Measurements from ENCODE around the gene FOXD1. TPM values are rescaled to one million over a fixed set of nuclear protein-coding genes. Genes with fewer than 3 reads are reported as not detected.
"Not testable (repeated sequence)": the region's sequence is repeated elsewhere in the genome, so short reads cannot be mapped to it uniquely, and the experiment has no call there.

Gene FOXD1
- total RNA-seq, 1 donor from 2014 or later: 2.8 TPM

GRCh38 chr5:73493421-73493820 is 44.8 kb upstream of the FOXD1 start:
- no peak for DNase-seq
- Mint-ChIP-seq H3K27ac (ENCODE audit: unreplicated experiment) (no peak overlapping the region), H3K4me1 (ENCODE audit: low read depth, unreplicated experiment) (no peaks in the 10 kb centered on the region), H3K36me3 (ENCODE audit: unreplicated experiment) (no peaks in the 10 kb centered on the region), H3K4me3 (ENCODE audit: unreplicated experiment) (no peak overlapping the region), H3K27me3 (ENCODE audit: unreplicated experiment) (no peaks in the 10 kb centered on the region), H3K9me3 (ENCODE audit: unreplicated experiment) (no peaks in the 10 kb centered on the region)
- no peak for TF ChIP-seq CTCF (IDR thresholded peaks at IDR 0.05; ENCODE audit: partially characterized antibody, unreplicated experiment)

- Mint-ChIP-seq H3K9me3 (ENCODE audit: unreplicated experiment) (no peaks in the 10 kb centered on the region), H3K36me3 (ENCODE audit: unreplicated experiment) (no peaks in the 10 kb centered on the region), H3K4me3 (ENCODE audit: unreplicated experiment) (no peak overlapping the region), H3K27ac (ENCODE audit: unreplicated experiment) (no peak overlapping the region), H3K4me1 (ENCODE audit: low read depth, unreplicated experiment) (no peaks in the 10 kb centered on the region), H3K27me3 (ENCODE audit: unreplicated experiment) (no peaks in the 10 kb centered on the region)
- no peak for DNase-seq
- TF ChIP-seq CTCF (IDR thresholded peaks at IDR 0.05; ENCODE audit: partially characterized antibody, unreplicated experiment): no peak
These were observed 42.6 kb upstream of the FOXD1 start for GRCh38 chr5:73491155-73491554.

GRCh38 chr5:73490088-73490487 is 41.5 kb upstream of the FOXD1 start:
- no peaks in the 10 kb centered on the region for H3K9me3 Mint-ChIP-seq (ENCODE audit: unreplicated experiment)
- no peak for DNase-seq
- H3K27ac Mint-ChIP-seq (ENCODE audit: unreplicated experiment): no peak overlapping the region
- no peaks in the 10 kb centered on the region for H3K4me1 Mint-ChIP-seq (ENCODE audit: low read depth, unreplicated experiment)
- no peak overlapping the region for H3K4me3 Mint-ChIP-seq (ENCODE audit: unreplicated experiment)
- no peak for TF ChIP-seq CTCF (IDR thresholded peaks at IDR 0.05; ENCODE audit: partially characterized antibody, unreplicated experiment)
- H3K36me3 Mint-ChIP-seq (ENCODE audit: unreplicated experiment): no peaks in the 10 kb centered on the region
- H3K27me3 Mint-ChIP-seq (ENCODE audit: unreplicated experiment): no peaks in the 10 kb centered on the region

- no peak overlapping the region for H3K4me3 Mint-ChIP-seq (ENCODE audit: unreplicated experiment)
- DNase-seq: no peak
- H3K4me1 Mint-ChIP-seq (ENCODE audit: low read depth, unreplicated experiment): no peaks in the 10 kb centered on the region
- no peak for TF ChIP-seq CTCF (IDR thresholded peaks at IDR 0.05; ENCODE audit: partially characterized antibody, unreplicated experiment)
- no peaks in the 10 kb centered on the region for H3K9me3 Mint-ChIP-seq (ENCODE audit: unreplicated experiment)
- no peak overlapping the region for H3K27ac Mint-ChIP-seq (ENCODE audit: unreplicated experiment)
- H3K27me3 Mint-ChIP-seq (ENCODE audit: unreplicated experiment): peaks cover 2% of the 10 kb centered on the region
- H3K36me3 Mint-ChIP-seq (ENCODE audit: unreplicated experiment): no peaks in the 10 kb centered on the region
These were observed 40.2 kb upstream of the FOXD1 start for GRCh38 chr5:73488806-73489205.

GRCh38 chr5:73487815-73488214 is 39.2 kb upstream of the FOXD1 start:
- H3K9me3 Mint-ChIP-seq (ENCODE audit: unreplicated experiment): no peaks in the 10 kb centered on the region

GRCh38 chr5:73487257-73487656 is 38.7 kb upstream of the FOXD1 start:
- H3K9me3 Mint-ChIP-seq (ENCODE audit: unreplicated experiment); H3K27me3 Mint-ChIP-seq (ENCODE audit: unreplicated experiment); H3K4me1 Mint-ChIP-seq (ENCODE audit: low read depth, unreplicated experiment); H3K27ac Mint-ChIP-seq (ENCODE audit: unreplicated experiment); DNase-seq; H3K36me3 Mint-ChIP-seq (ENCODE audit: unreplicated experiment); H3K4me3 Mint-ChIP-seq (ENCODE audit: unreplicated experiment): not testable (repeated sequence)

More at GRCh38 chr5:73487815-73488214, 39.2 kb upstream of the FOXD1 start:
- H3K36me3 Mint-ChIP-seq (ENCODE audit: unreplicated experiment): no peaks in the 10 kb centered on the region
- DNase-seq: no peak
- peaks cover 2% of the 10 kb centered on the region for H3K27me3 Mint-ChIP-seq (ENCODE audit: unreplicated experiment)
- H3K27ac Mint-ChIP-seq (ENCODE audit: unreplicated experiment): no peak overlapping the region
- H3K4me1 Mint-ChIP-seq (ENCODE audit: low read depth, unreplicated experiment): no peaks in the 10 kb centered on the region
- no peak overlapping the region for H3K4me3 Mint-ChIP-seq (ENCODE audit: unreplicated experiment)
- TF ChIP-seq CTCF (IDR thresholded peaks at IDR 0.05; ENCODE audit: partially characterized antibody, unreplicated experiment): no peak

Data from glutamatergic neuron (in vitro differentiated cells).